Embryonic facial prominence (tissue), 1 donor: Measurements from ENCODE around the gene PLEKHH2.
"Not testable (repeated sequence)": the region's sequence is repeated elsewhere in the genome, so short reads cannot be mapped to it uniquely, and the experiment has no call there.

Source experiments
- DNase-seq: peaks from one replicate; pipeline ENCODE4 v3.0.0-alpha.2; 2016; ENCODE audit errors: extremely low spot score

PLEKHH2 gene

DNA sequence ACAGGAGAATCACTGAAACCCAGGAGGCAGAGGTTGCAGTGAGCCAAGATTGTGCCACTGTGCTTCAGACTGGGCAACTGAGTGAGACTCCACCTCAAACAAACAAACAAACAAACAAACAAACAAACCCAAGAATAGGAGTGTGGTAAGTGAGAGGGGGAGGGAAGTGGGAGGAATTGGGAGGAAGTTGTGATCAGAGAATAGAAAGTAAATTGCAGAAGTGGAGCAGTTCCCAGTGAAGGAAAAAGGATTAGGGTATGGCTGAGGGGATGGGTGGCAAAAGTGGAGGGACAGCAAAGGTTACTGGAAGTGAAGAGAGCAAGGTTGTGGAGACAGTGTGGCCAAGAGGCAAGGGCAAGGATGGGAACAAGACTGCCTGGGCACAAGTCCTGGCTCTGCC, 80.3 kb downstream of the PLEKHH2 start:
- DNase-seq: no peak

DNA sequence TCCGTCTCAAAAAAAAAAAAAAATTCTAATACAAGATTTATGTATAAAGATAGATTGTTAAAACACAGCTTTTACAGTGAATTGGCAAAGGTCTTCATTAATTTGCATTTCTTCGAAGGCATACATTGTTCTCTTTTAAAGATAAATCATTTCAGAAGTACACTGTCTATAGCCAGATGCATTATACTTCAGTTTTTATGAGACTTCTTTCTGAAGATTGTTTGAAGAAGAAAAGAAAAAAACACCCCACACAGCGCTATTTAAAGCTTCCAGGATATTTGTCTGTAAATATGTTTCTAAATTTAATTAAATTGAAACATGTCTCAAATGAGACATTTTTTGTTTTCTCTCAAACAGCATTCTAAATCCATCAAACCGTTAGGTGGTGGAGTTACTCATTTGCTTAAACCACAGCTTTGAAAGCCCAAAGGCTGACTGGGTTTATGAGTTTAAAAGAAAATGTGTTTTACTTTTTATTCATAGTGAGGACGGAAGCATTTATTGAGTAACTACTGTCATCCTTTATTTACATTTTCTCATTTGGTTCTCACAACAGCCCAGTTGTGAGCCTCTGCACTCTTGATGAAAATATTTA, 81.6 kb downstream of the PLEKHH2 start:
- DNase-seq: no peak

DNA sequence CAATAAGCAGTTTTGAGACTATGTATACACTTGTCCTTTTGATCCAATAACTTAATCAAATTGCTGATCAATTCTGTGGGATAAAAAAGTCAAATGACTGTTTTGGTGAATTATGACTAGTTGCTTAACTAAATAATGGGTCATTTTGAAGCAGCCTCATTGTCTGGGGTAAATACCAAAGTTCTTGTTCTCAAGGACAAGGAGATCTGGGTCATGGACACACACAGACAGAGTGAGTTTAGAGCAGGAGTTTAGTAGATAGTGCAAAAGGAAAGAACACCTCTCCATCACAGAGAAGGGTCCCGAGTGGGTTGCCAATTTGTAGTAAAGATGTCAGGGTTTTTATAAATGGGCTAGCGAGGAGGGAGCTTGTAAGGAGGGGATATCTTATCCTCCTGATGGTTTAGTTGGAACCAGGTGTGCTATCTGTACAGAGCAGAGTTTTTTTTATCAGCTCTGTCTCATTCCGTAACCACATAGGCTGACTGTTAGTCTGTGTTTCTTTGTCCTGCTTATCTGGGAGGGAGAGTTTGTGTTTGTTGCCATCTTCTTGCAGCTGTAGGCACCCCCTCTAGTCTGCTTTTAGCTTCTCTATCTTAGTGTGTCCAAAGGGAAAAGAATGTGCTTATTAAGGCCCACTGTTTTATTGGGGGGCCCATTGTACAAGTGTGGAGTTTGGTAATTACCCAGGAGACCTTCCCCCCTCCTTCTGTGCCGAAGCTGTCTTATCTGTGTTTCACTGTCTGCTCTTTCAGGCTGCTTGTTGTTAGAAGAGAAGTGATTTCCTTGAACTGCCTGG, 87.9 kb downstream of the PLEKHH2 start:
- DNase-seq: no peak

DNA sequence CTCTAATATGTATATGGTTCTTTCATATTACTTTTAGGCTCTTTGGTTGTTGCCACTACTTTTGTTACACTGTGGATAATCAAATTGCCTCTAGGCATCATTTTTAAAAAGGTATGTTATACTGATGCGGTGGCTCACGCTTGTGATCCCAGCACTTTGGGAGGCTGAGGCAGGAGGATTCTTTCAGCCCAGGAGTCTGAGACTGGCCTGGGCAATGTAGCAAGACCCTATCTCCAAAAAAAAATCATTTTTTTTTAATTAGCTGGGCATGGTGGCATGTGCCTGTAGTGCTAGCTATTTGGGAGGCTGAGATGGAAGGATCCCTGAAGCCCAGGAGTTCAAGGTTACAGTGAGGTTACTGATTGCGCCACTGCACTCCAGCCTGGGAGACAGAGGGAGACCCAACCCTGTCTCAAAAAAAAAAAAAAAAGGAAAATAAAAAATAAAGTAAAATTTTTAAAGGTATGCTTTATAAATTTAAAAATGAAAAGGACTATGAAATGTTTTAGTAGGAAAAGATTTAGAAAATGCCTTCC, 88.7 kb downstream of the PLEKHH2 start:
- DNase-seq: no peak

DNA sequence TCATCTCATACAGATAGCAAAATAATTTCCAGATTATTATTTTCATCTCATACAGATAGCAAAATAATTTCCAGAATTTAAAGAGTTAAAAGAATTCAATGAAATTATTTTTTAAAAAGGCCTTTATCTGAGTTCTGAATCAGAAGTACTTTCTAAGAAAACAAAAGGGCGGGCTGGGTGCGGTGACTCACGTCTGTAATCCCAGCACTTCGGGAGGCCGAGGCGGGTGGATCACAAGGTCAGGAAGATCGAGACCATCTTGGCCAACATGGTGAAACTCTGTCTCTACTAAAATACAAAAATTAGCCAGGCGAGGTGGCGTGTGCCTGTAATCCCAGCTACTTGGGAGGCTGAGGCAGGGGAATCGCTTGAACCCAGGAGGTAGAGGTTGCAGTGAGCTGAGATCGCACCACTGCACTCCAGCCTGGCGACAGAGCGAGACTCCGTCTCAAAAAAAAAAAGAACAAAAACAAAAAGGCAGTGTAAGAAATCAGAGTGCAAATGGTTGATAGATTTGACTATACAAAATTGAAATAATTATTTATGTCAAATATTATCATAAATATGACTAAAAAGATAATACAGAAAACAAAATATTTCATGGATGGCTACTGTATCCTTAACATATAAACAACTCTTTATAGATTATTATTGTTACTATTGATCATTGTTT, 90.0 kb downstream of the PLEKHH2 start:
- DNase-seq: not testable (repeated sequence)

DNA sequence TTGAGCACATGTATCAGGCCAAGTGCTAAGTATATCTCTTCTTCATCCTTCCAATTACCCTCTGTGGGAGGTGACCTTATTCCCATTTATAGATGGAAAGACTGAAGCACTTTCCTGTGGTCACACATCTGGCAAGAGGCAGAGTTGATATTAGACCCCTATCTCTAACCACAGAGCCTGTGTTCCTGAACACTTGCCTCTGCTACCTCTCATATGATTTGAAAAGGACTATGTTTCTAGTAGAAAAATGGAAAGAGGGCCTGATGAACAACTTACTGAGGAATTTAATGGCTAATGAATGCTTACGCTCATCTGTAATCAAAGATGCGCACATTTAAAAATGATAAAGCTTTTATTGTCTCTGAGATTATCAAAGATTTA, 90.6 kb downstream of the PLEKHH2 start:
- no peak for DNase-seq

DNA sequence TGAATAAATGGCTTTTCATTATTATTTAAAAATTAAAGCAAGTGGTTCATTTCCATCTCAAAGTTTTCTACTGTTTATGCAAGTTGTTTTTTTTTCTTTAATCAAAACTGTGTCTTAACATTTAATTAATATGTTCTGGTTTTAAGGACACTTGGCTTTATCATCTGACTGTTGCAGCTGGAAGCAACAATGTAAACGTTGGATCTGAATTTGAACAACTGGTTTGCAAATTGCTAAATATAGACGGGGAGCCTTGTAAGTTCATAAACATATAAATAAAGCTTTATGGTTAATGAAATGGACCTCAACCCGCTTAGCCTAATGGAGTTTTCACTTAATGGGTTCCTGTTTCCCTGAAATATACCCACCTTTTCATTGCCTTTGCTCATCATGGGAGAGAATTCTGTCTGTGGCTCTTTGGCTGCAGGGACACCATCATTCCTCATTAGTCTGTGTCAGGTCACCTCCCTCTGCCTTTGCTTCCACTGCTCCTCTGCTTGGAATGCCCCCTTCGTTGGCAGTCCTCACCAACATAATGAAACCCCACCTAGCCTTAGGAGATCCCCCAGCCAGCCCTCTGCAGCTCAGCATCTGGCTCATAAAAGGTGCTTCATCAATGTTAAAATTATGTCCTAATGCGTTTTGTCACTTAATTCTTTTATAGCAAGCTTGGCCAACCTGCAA, 92.6 kb downstream of the PLEKHH2 start:
- DNase-seq: no peak

DNA sequence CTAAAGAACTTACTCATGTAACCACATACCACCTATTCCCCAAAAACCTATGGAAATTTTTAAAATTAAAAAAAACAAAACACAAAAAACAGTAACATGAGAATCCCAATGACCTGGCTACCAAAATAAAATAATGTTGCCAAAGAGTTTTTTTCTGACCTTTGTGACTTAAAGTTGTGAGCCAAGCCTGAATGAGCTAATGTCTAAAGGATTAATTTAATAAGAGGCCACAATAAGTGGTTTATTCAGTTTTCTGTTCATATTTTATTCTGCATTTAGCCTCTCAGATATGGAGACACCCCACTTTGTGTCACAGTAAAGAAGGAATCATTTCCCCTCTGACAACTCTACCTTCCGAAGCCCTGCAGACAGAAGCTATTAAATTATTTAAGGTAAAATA, 94.2 kb downstream of the PLEKHH2 start:
- no peak for DNase-seq

DNA sequence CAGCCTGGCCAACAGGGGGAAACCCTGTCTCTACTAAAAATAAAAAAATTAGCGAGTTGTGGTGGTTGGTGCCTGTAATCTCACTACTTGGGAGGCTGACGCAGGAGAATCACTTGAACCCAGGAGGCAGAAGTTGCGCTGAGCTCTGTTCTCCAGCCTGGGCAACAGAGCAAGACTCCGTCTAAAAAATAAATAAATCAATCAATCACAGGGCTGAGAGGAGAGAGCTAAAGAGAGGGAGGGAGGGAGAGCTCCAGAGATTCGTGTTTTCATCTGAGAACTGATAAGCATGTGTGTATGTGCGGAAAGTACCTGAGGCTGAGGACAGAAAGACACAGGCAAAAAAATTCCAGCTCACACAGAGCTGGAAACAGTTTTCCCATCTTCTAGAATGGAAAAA, 99.6 kb downstream of the PLEKHH2 start:
- DNase-seq: no peak

DNA sequence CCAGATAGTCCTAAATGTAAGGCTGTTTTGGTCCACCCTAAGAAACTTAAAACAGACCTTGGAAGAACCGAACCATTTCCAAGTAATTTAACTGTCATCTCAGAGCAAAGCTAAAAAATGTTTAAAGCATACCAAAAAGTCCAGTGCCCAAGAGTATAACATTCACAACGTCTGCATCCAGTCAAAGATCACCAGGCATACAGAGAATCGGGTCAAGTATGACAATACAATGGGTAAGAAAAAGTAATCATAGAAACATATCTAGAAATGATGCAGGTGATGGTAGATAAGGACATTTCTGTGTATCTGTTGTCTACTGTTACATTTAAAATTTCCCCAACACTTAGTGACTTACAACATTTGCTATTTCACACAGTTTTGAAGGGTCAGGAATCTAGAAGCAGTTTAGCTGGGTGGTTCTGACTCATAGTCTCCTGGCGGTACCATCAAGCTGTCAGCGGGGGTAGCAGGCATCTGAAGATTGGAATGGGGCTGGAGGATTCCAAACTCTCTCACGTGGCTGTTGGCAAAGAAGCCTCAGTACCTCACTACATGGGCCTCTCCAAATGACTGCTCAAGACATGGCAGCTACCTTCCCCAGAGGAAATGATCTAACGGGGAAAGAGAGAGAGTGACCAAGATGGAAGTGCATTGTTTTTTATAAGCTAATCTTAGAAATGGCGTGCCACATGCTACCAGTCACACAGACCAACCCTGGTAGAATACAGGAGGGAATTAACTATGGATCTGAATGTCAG, 100.2 kb downstream of the PLEKHH2 start:
- DNase-seq: no peak

DNA sequence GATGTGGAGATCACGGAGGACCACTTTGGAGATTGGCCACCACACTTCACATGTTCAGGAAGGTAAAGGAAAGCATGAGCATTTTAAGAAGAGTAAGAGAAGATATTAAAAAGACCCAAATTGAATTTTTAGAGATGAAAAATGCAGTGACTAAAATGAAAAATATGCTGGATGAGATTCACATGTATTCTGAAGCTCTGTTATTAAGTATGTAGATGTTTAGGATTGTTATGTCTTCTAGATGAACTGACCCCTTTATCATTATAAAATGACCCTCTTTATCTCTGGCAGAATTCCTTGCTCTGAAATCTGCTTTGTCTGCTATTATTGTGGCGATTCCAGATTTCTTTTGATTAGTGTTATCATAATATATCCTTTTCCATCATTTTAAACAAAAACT, 100.8 kb downstream of the PLEKHH2 start:
- DNase-seq: no peak

DNA sequence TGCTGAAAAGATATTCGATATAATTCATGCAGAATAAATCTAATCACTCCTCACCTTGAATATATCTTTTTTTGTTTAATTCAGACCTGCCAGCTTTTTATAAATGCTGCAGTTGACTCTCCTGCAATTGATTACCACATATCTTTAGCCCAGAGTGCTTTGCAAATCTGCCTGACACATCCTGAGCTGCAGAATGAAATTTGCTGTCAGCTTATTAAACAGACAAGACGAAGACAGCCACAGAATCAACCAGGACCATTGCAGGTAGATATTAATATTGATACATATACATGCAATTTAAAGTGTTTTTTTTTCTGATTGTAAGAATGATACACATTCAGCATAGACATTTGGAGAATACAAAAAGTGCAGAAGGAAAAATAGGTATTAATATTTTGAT, 101.2 kb downstream of the PLEKHH2 start:
- no peak for DNase-seq

DNA sequence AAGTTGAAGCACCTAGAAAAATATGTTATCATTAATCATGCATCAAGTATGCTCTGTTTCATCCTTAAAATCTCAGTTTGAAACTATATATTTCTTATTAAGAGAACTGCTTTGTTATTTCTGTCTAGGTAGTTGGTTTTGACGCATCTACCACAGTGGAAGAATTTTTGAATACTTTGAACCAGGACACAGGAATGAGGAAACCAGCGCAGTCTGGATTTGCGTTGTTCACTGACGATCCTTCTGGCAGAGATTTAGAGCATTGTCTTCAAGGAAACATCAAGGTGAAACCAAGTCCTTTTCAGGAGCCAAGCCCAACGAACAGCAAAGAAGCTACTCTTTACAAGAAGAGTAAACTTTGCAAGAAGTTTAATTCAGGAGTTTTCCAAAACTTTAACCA, 106.6 kb downstream of the PLEKHH2 start:
- no peak for DNase-seq

DNA sequence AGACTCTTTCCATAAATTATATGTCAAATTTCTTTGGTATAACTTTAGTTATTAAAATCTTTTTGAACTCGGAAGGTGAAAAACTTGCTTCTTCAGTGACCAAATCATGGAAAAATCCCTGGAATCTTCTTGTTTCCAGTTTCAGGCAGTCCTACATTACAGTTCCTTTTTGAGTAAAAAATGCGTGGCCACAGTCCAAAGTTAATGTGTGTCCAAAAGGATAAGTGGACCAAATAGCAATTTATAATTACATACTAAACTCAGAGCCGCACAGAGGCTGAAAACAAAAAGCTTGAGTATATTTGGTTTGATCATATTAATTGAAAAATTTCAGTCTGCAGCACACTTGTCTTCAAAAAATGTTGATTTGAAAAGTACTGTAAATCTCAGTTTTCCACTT, 108.4 kb downstream of the PLEKHH2 start:
- no peak for DNase-seq

DNA sequence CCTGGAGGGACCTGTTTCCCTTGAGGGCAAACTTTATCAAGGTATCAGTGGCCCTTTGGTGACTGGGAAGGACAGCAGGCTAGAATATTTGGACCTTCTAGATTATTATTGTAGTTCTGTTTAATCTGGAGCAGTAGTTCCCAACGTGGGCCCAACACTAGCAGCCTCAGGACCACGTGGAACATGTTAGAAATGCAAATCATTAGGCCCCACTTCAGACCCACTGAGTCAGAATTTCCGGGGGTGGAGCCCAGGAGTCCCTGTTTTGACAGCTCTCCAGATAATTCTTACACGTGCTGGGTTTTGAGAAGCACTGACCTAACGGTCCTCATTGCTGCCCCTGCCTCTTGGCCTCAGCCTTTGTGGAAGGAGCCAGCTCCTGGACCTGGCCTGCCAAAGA, 111.3 kb downstream of the PLEKHH2 start:
- no peak for DNase-seq

DNA sequence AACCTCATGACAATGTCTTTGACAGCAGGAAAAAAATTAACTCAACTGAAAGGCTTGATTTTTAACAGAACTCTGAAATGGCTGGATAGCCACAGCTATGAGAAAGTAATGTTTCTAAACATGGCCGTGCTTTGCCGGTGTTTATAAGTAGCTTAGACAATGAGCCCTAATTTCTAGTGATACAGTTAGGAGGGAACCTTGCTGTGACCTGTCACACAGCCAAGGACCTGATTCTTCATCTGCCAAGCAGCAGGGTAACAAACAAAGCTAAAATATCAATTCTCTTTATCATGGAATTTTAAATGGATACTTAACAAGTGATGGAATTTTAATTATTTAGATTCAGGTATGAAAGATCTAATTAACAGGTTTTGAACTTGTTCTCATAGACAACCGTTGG, 112.5 kb downstream of the PLEKHH2 start:
- no peak for DNase-seq

DNA sequence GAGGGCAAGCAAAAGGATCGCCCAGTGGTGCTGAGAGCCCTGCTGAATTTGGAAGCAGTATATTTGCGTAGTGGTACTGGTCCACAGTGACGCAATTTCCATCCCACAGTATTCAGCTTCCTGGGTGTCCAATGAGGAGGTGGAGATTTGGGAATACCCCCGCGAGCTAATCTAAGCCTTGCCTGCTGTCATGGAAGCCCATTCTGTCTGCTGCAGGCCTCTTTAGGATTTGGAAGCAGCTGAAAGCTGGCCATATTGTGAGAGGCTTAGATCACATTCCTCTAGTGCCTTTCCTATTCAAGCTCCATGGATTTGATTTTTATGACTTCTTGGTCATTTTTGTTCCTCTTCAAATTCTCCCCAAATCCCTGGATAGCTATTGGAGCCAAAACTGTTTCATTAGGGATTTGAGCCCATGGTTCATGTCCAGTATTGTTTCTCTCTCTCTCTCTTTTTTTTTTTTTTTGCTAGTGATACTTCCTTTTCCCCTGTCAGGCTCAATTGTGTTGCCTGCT, 114.5 kb downstream of the PLEKHH2 start:
- DNase-seq: no peak

DNA sequence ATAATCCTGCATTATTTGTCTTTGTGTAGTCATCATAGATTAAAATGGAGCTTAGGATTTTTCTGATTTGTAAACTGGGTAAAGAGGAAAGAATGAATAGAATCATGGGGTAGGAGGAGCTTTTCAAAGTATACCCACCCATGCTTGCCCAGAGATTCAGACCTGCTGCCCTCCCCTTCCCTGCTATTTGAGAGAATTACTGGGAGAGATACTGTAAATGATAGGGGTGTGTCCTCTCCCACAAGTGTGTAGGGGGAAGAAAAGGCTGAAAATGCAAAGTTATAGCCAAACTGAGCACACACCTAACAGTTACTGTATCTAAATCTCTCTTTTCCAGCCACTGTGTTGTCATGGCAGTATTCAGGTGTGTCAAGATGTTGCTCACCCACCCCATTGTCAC, 115.2 kb downstream of the PLEKHH2 start:
- no peak for DNase-seq

DNA sequence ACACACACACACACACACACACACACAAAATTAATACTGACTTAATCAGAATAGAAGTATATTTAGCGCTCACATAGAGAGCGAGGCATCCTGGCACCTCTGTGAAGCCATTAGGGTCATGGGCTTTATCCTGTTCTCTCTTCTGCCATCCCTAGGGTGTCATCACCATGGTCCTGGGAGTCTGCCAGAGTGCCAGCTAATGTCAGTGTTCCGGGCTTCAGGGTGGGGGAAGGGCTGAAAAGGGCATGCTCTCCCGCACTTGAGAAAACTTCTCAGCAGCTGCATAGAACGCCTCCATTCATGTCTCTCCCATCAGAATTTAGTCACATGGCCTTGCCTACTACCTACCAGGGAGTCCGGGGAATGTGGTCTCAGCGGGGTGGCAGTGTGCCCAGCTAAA, 117.1 kb downstream of the PLEKHH2 start:
- DNase-seq: no peak

DNA sequence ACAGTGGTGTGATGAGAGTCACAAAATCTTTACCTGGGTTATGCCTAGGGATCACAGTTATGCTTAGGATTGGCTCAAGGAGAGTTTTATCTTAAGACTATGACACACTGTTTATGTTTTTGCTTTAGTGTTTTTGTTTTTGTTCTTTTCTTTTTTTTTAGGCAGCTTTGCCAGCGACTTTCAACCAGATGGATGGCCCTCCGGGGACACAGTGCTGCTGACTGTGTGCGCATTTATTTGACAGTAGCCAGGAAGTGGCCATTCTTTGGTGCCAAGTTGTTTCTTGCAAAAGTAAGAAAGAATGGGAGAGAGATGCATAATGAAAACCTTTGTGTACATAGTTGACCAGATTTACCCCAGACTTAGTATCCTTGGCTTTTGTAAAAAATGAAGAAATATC, 121.7 kb downstream of the PLEKHH2 start:
- no peak for DNase-seq

DNA sequence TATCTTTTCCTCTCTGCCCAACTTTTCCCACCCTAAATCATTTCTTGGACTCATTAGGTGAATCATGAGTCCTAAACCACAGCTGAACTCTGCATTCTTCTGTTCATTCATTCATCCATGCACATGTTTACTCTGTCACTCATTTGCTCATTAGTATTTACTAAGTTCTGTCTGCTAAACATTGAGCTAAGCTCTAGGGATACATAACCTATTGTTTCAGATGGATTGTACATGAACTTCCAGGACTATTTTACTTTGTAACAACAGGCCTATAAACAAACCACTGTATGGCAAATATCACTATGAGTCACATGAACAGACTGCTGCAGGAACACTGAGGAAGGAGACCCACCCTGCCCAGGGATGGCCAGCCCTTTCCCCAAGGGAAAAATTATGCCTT, 122.1 kb downstream of the PLEKHH2 start:
- no peak for DNase-seq
